ENCODE data around the gene BHLHE41. TPM values are rescaled to one million over a fixed set of nuclear protein-coding genes. Genes with fewer than 3 reads are reported as not detected.

The BHLHE41 gene
- total RNA-seq, 1 experiment from 2014 or later = 8.1 TPM

- DNase-seq (ENCODE audit: low spot score) = no peak
Observed at GRCh38 chr12:26077915-26078702, 46.7 kb downstream of the BHLHE41 start.

Other genes starting within 250 kb of the BHLHE41 start
- gene RASSF8, start 166.4 kb downstream of the BHLHE41 start, total RNA-seq (2014; rRNA removed; shearing (Covaris generic)) = 18.8 and 19.8 TPM in 2 replicates
- 0.31 and 1.0 TPM in 2 replicates for gene SSPN, start 70.5 kb upstream of the BHLHE41 start, total RNA-seq (2014; rRNA removed; shearing (Covaris generic))

All from H4 (cell line).